ENCODE measurements around the gene GHRH. TPM values are rescaled to one million over a fixed set of nuclear protein-coding genes. Genes with fewer than 3 reads are reported as not detected.

Gene GHRH
- total RNA-seq, 1 experiment from 2014 or later, result 0.74 TPM

GRCh38 chr20:37308086-37309050, 46.8 kb upstream of the GHRH start (continued):
- TF ChIP-seq, protein P1, sequence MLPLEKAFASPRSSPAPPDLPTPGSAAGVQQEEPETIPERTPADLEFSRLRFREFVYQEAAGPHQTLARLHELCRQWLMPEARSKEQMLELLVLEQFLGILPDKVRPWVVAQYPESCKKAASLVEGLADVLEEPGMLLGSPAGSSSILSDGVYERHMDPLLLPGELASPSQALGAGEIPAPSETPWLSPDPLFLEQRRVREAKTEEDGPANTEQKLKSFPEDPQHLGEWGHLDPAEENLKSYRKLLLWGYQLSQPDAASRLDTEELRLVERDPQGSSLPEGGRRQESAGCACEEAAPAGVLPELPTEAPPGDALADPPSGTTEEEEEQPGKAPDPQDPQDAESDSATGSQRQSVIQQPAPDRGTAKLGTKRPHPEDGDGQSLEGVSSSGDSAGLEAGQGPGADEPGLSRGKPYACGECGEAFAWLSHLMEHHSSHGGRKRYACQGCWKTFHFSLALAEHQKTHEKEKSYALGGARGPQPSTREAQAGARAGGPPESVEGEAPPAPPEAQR (CRISPR knock-in tag; IDR thresholded peaks at IDR 0.05), result no peak
- no peak for TF ChIP-seq ZNF263 (CRISPR knock-in tag; IDR thresholded peaks at IDR 0.05; ENCODE audit: low read depth)
- no peak for TF ChIP-seq PRDM15 (CRISPR knock-in tag; IDR thresholded peaks at IDR 0.05)
- no peak for TF ChIP-seq AR (CRISPR knock-in tag; IDR thresholded peaks at IDR 0.05)
- TF ChIP-seq NR1H2 (CRISPR knock-in tag; IDR thresholded peaks at IDR 0.05), result no peak
- TF ChIP-seq, protein P2, sequence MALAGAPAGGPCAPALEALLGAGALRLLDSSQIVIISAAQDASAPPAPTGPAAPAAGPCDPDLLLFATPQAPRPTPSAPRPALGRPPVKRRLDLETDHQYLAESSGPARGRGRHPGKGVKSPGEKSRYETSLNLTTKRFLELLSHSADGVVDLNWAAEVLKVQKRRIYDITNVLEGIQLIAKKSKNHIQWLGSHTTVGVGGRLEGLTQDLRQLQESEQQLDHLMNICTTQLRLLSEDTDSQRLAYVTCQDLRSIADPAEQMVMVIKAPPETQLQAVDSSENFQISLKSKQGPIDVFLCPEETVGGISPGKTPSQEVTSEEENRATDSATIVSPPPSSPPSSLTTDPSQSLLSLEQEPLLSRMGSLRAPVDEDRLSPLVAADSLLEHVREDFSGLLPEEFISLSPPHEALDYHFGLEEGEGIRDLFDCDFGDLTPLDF (CRISPR knock-in tag; IDR thresholded peaks at IDR 0.05), result no peak
- no peak for TF ChIP-seq TCF7 (CRISPR knock-in tag; IDR thresholded peaks at IDR 0.05; ENCODE audit: low read depth)

DNA sequence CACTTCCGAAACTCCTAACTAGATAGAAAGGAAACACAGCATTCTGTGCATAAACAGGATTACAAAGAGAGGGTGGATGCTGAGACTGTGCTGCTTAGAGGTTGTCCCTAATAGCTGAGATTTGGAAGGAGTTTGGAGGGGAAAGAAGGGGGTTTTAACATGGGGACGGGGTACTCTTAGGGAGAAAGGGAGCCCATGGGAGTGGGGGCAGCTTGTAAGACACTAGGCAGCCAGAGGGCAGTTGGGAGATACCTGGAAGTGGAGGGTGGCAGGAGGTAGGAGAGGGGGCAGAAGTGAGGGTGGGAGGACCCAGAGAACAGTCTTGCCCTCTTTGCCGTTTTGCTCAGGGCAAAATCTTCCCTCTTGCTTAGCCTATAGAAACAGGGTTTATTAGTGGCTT, 44.2 kb upstream of the GHRH start:
- Mint-ChIP-seq H3K4me3 (no peak overlapping the region), H3K27me3 (ENCODE audit: low read depth) (no peaks in the 10 kb centered on the region), H3K27ac (peak overlapping the region; percentile 38), H3K36me3 (peaks cover 27% of the 10 kb centered on the region), H3K9me3 (no peaks in the 10 kb centered on the region), H3K4me1 (peaks cover 10% of the 10 kb centered on the region)
- POLR2A ChIA-PET, result interaction anchor here (0.6 kb wide), 1 partner anchor 452 kb away, joined by 4 read pairs; no protein-coding TSS in a partner anchor
- DNase-seq (ENCODE audit: low spot score) (no peak), ATAC-seq (no peak; the same call in 1 of the 2 replicates)
- CTCF ChIA-PET, result no interaction called here
- TF ChIP-seq ZNF263 (CRISPR knock-in tag; IDR thresholded peaks at IDR 0.05; ENCODE audit: low read depth) (no peak), SMAD3 (CRISPR knock-in tag; IDR thresholded peaks at IDR 0.05; ENCODE audit: borderline replicate concordance) (no peak)

GRCh38 chr20:37305079-37305478, 43.5 kb upstream of the GHRH start:
- CTCF ChIA-PET, result no interaction called here
- H3K27ac Mint-ChIP-seq, result no peak overlapping the region
- no peak for DNase-seq (ENCODE audit: low spot score)
- peaks cover 33% of the 10 kb centered on the region for H3K36me3 Mint-ChIP-seq
- no peak for ATAC-seq
- H3K4me1 Mint-ChIP-seq, result peaks cover 7% of the 10 kb centered on the region; the same call in 1 of the 2 replicates
- no peaks in the 10 kb centered on the region for H3K27me3 Mint-ChIP-seq (ENCODE audit: low read depth)
- no peaks in the 10 kb centered on the region for H3K9me3 Mint-ChIP-seq
- no peak overlapping the region for H3K4me3 Mint-ChIP-seq
- POLR2A ChIA-PET, result no interaction called here
- TF ChIP-seq HMGXB4 (CRISPR knock-in tag; IDR thresholded peaks at IDR 0.05) (no peak), GABPB1 (CRISPR knock-in tag; IDR thresholded peaks at IDR 0.05) (no peak), ZNF263 (CRISPR knock-in tag; IDR thresholded peaks at IDR 0.05; ENCODE audit: low read depth) (no peak), MYBL2 (CRISPR knock-in tag; IDR thresholded peaks at IDR 0.05) (no peak), ZNF138 (CRISPR knock-in tag; conservative IDR thresholded peaks at IDR 0.05) (no peak), GRHL2 (CRISPR knock-in tag; IDR thresholded peaks at IDR 0.05; ENCODE audit: insufficient replicate concordance, severe bottlenecking) (no peak), ZBTB43 (CRISPR knock-in tag; IDR thresholded peaks at IDR 0.05) (no peak), NFATC4 (CRISPR knock-in tag; IDR thresholded peaks at IDR 0.05) (no peak)
- TF ChIP-seq, protein P3, sequence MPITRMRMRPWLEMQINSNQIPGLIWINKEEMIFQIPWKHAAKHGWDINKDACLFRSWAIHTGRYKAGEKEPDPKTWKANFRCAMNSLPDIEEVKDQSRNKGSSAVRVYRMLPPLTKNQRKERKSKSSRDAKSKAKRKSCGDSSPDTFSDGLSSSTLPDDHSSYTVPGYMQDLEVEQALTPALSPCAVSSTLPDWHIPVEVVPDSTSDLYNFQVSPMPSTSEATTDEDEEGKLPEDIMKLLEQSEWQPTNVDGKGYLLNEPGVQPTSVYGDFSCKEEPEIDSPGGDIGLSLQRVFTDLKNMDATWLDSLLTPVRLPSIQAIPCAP (CRISPR knock-in tag; IDR thresholded peaks at IDR 0.05), result no peak
- TF ChIP-seq, protein P4, sequence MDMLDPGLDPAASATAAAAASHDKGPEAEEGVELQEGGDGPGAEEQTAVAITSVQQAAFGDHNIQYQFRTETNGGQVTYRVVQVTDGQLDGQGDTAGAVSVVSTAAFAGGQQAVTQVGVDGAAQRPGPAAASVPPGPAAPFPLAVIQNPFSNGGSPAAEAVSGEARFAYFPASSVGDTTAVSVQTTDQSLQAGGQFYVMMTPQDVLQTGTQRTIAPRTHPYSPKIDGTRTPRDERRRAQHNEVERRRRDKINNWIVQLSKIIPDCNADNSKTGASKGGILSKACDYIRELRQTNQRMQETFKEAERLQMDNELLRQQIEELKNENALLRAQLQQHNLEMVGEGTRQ (CRISPR knock-in tag; IDR thresholded peaks at IDR 0.05), result no peak
